Sigmoid colon (tissue), 7 donors: ENCODE measurements around the gene SRP9. TPM values are rescaled to one million over a fixed set of nuclear protein-coding genes. Genes with fewer than 3 reads are reported as not detected.

Experiments
- DNase-seq: peaks from one replicate; pipeline ENCODE4 v3.0.0-alpha.2; 2019
- H3K27ac ChIP-seq, 4 donors: fragments of 200-600 bp; sonication (generic); one replicate each; pipeline ENCODE4 v1.5.1; 2016 to 2019; ENCODE audit warnings: mild to moderate bottlenecking in 1 of 4
- H3K27me3 ChIP-seq, 3 donors: fragments of 200-600 bp; sonication (generic); one replicate each; pipeline ENCODE4 v1.5.1; 2019; ENCODE audit warnings: mild to moderate bottlenecking in 1 of 3
- H3K36me3 ChIP-seq, 4 donors: fragments of 200-600 bp; sonication (generic); one replicate each; pipeline ENCODE4 v1.5.1; 2016 to 2019
- H3K4me1 ChIP-seq, 4 donors: fragments of 200-600 bp; sonication (generic); one replicate each; pipeline ENCODE4 v1.5.1; 2017 to 2019
- H3K4me3 ChIP-seq, 4 donors: fragments of 200-600 bp; sonication (generic); one replicate each; pipeline ENCODE4 v1.5.1; 2017 to 2019; ENCODE audit warnings: mild to moderate bottlenecking in 2 of 4, moderate library complexity in 1 of 4
- H3K9me3 ChIP-seq, 4 donors: fragments of 200-600 bp in 3 of 4; sonication (generic) in 3 of 4; one replicate each; pipeline versions ENCODE4 v1.5.1 to v1.6.1; 2013 to 2019
- EP300 ChIP-seq, 4 donors: sonication (generic); formaldehyde crosslinking; IDR thresholded peaks; one replicate each; pipeline ENCODE4 v1.6.1; 2017; ENCODE audit warnings: antibody characterized with exemption in 4 of 4
- POLR2A ChIP-seq, 2 donors: fragments of 450-650 bp; IDR thresholded peaks; one replicate each; pipeline ENCODE4 v1.6.1; 2016; ENCODE audit warnings: antibody characterized with exemption in 2 of 2, mild to moderate bottlenecking in 2 of 2, moderate library complexity in 2 of 2
- POLR2AphosphoS5 ChIP-seq, 4 donors: sonication (generic); formaldehyde crosslinking; IDR thresholded peaks; one replicate each; pipeline ENCODE4 v1.6.1; 2017; ENCODE audit warnings: antibody characterized with exemption in 4 of 4
- WGBS, 2 donors: extraction: QIAGEN DNeasy Blood & Tissue Kit; methylation state at CpG; one replicate each; pipeline ENCODE4 v1.1.7; 2013; 5-methylcytosine and 5-hydroxymethylcytosine counted together
- intact Hi-C: fragments of 100-400 bp; cut with DNase I; formaldehyde crosslinking; loops from one replicate; pipeline ENCODE4 v1.15.1; 2023
- polyA plus RNA-seq, 3 donors: library from polyadenylated mRNA; stranded (reverse); fragments of 200-250 nt; gene quantifications; one replicate each; pipeline ENCODE4 v1.2.3, GENCODE V29; 2013
- total RNA-seq, 4 donors: library from RNA; depleted of rRNA; stranded (reverse); fragments of >200 nt; gene quantifications; one replicate each; pipeline ENCODE4 v1.1.0, GENCODE V29; 2016
- TF ChIP-seq, protein P1 (sequence below), 4 experiments: fragments of 450-650 bp in 3 of 4; fragments of 200-600 bp in 1 of 4; IDR thresholded peaks; one replicate each; pipeline ENCODE4 v1.5.1; 2016 to 2019; ENCODE audit warnings: antibody characterized with exemption in 4 of 4, mild to moderate bottlenecking in 3 of 4, moderate library complexity in 2 of 4
- donor health status: healthy with polysubstance abuse.
- donor health status: Bipolar disorder and iron deficiency.
- donor health status: healthy.

SRP9 gene
- total and polyA plus RNA-seq, 7 donors, result 148 to 513 (median 264) TPM

DNA sequence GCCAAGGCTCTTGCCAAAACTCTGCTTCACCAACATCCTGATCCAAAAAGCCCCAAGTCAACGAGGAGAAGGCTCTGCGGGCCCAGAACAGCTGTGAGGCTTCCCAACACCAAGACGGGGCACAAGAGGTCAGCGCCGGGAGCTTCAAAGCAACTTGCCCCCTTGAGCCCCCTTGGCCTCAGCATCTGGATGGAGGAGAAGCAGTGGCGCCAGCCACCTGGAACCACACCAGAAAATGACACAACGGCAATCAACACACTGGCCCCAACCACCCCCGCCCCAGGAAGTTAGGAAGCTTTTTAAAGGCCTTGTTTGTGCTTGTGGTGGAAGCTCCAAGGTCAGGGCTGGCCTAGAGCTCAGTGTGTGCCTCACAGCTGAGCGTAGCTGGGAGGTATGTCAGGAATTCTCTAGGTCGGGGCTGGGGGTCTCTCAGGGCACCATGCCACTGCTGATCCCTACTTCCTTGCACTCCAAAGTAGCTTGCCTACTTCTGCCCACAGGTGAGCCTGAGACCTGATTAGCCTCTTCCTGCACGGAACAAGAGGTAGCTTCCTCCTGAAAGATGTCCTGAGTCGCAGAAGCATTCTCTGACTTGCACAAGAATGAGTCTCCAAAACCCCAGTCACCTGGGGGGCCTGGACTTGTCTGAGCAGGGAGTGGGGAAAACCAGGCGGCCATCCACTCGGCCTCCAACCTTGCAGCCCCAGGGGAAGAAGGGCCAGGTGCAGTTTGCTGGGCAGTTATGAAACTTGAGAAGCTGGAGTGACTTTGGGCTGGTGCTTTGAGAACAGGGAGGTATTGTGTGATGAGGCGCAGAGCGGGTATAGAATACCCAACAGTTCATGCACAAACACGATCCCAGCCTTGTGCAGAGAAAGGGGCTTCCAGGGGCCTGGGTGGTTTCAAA is 9.7 kb upstream of the SRP9 start:
- DNase-seq, result peak; percentile 76

DNA sequence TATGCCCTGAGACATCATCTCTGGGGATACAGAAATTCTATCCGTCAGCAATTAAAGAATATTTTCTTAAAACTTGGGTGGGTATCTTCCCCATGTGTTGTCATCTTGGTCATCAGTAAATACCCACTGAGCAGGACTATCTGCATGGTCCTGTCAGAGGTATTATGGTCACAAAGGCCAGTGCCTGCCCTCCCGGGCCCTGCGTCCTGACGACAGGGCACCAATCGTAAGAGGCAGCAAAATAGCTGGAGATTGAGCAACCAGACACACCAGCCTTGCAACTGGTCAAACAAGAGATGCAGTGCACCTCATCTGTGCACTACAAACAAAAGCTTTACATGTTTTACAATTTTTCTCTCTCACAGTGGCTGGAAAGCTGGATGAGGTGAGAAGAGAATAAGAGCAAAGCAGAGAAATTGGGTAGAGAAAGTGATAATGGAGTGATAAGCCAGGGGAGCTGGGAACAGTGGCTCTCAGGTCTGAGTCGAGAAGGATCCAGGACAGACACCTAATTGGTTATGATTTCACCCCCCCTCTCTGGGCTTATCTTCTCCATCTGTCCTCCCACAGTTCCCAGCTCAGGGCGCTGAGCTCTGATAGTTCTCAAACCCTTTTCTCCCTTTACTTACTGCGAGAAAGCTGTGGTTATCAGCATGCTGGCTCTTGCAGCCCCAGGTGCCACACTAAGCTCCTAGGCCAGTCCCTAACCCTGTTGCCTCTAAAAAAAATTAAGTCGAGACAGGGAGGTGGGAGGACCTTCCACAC is 8.8 kb upstream of the SRP9 start:
- intact Hi-C loops, result loop anchor here (2.0 kb wide), 1 partner anchor 106 kb away; no protein-coding TSS in a partner anchor
- Histone ChIP-seq H3K27ac (no peak overlapping the region), H3K27me3 (no peaks in the 10 kb centered on the region), H3K4me3 (no peak overlapping the region), H3K9me3 (no peaks in the 10 kb centered on the region), H3K36me3 (no peaks in the 10 kb centered on the region), H3K4me1 (peaks cover 0 to 74% (median 71%) of the 10 kb centered on the region in 4 donors)
- no peak for DNase-seq
- TF ChIP-seq EP300 (IDR thresholded peaks at IDR 0.05) (no peak), POLR2A (IDR thresholded peaks at IDR 0.05) (no peak), POLR2AphosphoS5 (IDR thresholded peaks at IDR 0.05) (no peak)
- TF ChIP-seq, protein P1, sequence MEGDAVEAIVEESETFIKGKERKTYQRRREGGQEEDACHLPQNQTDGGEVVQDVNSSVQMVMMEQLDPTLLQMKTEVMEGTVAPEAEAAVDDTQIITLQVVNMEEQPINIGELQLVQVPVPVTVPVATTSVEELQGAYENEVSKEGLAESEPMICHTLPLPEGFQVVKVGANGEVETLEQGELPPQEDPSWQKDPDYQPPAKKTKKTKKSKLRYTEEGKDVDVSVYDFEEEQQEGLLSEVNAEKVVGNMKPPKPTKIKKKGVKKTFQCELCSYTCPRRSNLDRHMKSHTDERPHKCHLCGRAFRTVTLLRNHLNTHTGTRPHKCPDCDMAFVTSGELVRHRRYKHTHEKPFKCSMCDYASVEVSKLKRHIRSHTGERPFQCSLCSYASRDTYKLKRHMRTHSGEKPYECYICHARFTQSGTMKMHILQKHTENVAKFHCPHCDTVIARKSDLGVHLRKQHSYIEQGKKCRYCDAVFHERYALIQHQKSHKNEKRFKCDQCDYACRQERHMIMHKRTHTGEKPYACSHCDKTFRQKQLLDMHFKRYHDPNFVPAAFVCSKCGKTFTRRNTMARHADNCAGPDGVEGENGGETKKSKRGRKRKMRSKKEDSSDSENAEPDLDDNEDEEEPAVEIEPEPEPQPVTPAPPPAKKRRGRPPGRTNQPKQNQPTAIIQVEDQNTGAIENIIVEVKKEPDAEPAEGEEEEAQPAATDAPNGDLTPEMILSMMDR (IDR thresholded peaks at IDR 0.05), result no peak
- 85 to 91% methylated on average over 9 of the region's 9 CpGs for WGBS, 2 donors

More for the DNA sequence above, 9.7 kb upstream of the SRP9 start:
- Histone ChIP-seq H3K27ac (peak overlapping the region; percentile 61 to 70 (median 67)), H3K4me3 (no peak overlapping the region), H3K27me3 (no peaks in the 10 kb centered on the region), H3K36me3 (no peaks in the 10 kb centered on the region), H3K4me1 (peaks cover 0 to 74% (median 71%) of the 10 kb centered on the region in 4 donors), H3K9me3 (no peaks in the 10 kb centered on the region)
- intact Hi-C loops, result loop anchor here (2.0 kb wide), 1 partner anchor 105 kb away; no protein-coding TSS in a partner anchor
- 66 to 70% methylated on average over 17 of the region's 17 CpGs for WGBS, 2 donors
- no peak for TF ChIP-seq EP300 (IDR thresholded peaks at IDR 0.05)
- peak in 1 of 4 donors; percentile 19 for TF ChIP-seq POLR2AphosphoS5 (IDR thresholded peaks at IDR 0.05)

DNA sequence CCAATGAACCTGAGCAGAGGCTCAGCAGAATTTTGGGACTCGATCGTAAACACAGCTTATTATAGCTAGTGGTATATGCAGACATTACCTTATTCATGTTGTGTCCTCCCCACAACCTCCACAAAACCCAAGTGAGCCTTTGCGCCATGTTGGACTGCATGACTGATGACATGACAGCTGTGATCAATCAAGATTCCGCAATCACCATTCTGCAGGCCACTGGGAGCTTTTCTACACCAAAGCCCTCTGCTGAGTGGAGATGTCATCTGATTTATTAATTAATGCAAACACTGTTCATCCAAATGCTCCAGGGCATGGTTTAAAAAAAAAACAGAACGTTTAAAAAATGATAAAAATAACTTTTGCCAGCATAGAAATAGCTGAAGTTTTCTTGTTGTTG is 7.9 kb upstream of the SRP9 start:
- no peaks in the 10 kb centered on the region for H3K27me3 ChIP-seq
- no peaks in the 10 kb centered on the region for H3K36me3 ChIP-seq
- no peak for DNase-seq
- intact Hi-C loops, result loop anchor here (2.0 to 5.0 kb wide), 2 partner anchors 107 to 212 kb away; no protein-coding TSS in a partner anchor
- WGBS, 2 donors, result 93% methylated on average over 5 of the region's 5 CpGs
- H3K4me1 ChIP-seq, result peaks cover 0 to 74% (median 71%) of the 10 kb centered on the region in 4 donors
- no peak overlapping the region for H3K27ac ChIP-seq
- TF ChIP-seq, protein P1 (IDR thresholded peaks at IDR 0.05), result no peak
- TF ChIP-seq POLR2AphosphoS5 (IDR thresholded peaks at IDR 0.05), result no peak
- TF ChIP-seq POLR2A (IDR thresholded peaks at IDR 0.05), result no peak
- TF ChIP-seq EP300 (IDR thresholded peaks at IDR 0.05), result no peak
- no peak overlapping the region for H3K4me3 ChIP-seq
- no peaks in the 10 kb centered on the region for H3K9me3 ChIP-seq

DNA sequence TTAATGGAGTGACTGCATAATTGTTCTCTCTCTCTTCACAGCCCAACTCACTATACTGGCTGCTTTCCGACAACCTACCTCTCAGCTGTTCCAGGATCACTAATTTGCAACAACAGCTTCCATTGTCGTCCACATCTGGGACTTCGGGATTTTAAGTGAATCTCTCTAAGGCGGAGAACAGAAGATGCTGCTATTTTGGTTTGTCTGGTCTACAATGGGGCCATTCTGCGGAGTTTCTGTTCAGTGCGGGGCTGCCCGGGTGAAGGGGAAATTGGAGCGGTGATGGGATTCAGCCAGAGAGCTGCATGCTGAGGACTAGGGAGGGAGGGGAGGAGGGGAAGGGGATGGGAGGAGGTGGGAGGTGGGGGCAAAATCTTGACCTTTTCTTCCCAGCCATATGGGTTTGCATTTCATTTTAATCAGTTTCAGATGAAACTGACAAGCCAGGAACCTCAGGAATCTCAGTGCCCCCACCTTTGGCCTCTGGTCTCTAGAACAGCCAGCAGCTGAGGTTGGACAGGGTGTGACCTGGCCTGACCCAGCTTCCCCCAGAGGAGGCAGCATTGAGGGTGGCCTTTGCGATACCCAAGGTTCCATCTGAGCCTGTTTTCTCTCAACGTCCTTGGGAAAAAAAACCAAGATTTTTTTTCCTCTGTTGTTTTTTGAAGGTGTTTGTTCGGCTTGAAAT is 6.9 kb upstream of the SRP9 start:
- WGBS, 2 donors, result 91 to 93% methylated on average over 11 of the region's 11 CpGs
- TF ChIP-seq POLR2A (IDR thresholded peaks at IDR 0.05), result no peak
- no peak for TF ChIP-seq EP300 (IDR thresholded peaks at IDR 0.05)
- TF ChIP-seq, protein P1 (IDR thresholded peaks at IDR 0.05), result no peak
- no peak for TF ChIP-seq POLR2AphosphoS5 (IDR thresholded peaks at IDR 0.05)
- peak overlapping the region in 3 of 4 donors; percentile 64 to 92 (median 69) for H3K27ac ChIP-seq
- intact Hi-C loops, result loop anchor here (5.0 kb wide), 1 partner anchor 213 kb away; no protein-coding TSS in a partner anchor
- H3K9me3 ChIP-seq, result no peaks in the 10 kb centered on the region
- no peaks in the 10 kb centered on the region for H3K27me3 ChIP-seq
- H3K36me3 ChIP-seq, result no peaks in the 10 kb centered on the region
- peaks cover 0 to 77% (median 77%) of the 10 kb centered on the region in 4 donors for H3K4me1 ChIP-seq
- DNase-seq, result no peak
- no peak overlapping the region for H3K4me3 ChIP-seq
